GM18517 (cell line): ENCODE measurements around the gene CBL.
"Not testable (repeated sequence)": the region's sequence is repeated elsewhere in the genome, so short reads cannot be mapped to it uniquely, and the experiment has no call there.

ENCODE experiments used
- ATAC-seq: cut with Tn5 transposase; IDR thresholded peaks from one replicate; pipeline ENCODE4 v1.9.1; 2021; ENCODE audit warnings: mild to moderate bottlenecking, moderate library complexity; ENCODE audit not compliant: unreplicated experiment

Gene CBL

DNA sequence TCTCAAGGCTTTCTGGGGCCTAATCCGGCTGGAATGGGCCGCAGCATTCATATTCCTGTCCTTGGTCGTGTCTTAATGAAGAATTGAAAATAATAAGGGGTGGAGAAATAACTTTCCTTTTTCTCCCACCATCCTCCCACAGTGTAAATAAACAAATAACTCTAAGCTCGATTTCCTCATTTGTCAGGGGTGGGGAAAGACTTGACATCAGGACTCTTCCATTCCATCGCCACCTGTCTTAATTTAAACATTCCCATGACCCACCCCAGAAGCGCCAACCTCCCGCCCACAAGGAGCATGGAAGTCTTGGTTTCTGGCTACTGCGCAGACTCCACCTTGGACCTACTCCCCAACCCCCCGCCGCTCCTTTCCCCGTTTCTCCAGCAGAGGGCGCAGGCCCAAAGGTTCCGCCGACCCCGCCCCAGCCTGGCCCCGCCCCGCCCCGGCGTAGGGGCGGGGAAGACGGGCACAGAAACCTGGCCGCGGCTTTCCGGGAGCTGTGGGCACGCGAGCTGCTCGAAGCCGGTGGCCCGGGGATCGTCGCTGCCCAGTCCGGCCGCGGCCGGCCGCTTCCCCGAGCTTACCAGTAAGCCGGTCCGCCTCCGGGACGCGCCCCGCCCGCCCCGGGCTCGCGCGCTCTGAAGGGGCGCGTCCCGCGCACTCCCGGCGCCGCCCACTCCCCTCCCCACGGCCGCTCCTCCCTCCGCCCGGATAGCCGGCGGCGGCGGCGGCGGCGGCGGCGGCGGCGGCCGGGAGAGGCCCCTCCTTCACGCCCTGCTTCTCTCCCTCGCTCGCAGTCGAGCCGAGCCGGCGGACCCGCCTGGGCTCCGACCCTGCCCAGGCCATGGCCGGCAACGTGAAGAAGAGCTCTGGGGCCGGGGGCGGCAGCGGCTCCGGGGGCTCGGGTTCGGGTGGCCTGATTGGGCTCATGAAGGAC lies at the start of gene CBL:
CBL (plus strand) TSS at position 766 of the 937 bp plus-strand sequence; CDS start at position 845, 79 bp downstream.
- peak; percentile 68 for ATAC-seq

GRCh38 chr11:119156496-119156895 lies 49.6 kb upstream of the CBL start:
- ATAC-seq = no peak

DNA sequence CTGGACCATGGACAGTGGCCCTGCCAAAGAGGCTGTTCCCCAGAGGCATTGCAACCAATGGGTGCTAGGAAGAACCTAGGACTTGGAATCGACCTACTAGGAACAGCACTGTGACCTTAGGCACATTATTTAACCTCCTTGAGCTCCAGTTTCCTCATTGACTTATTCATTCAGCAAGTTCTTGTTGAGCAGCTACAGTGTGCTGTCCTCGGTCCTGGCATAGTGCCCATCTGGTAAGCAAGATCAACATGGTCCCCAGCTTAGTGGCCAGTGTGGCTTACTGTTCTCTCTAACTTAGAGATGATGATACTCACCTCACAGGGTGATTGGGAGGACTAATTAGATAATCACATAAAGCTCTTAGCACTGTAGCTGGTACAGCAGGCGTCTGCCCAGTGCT lies 49.1 kb upstream of the CBL start:
- no peak for ATAC-seq

GRCh38 chr11:119158467-119158866 lies 47.7 kb upstream of the CBL start:
- ATAC-seq = no peak

- no peak for ATAC-seq
These were observed 46.0 kb upstream of the CBL start for GRCh38 chr11:119160151-119160550.

DNA sequence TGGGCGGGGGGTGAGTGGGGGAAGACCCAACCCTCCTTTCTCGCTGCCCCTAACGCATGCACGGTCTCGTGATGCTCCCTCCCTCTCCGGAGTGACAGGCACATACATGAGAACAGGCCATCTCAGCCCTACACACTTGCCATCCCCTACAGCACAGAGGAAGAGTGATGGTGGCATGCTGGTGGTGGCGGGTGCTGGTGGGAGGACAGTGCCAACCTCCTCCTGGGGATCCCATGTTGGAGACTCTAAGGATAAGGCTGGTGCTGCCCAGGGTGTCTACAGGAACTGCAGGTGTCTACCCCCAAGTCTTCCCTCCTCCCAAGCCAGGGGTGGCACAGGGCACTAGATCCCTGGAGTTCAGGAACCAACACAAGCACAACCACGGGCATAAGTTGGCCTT lies 44.3 kb upstream of the CBL start:
- no peak for ATAC-seq

DNA sequence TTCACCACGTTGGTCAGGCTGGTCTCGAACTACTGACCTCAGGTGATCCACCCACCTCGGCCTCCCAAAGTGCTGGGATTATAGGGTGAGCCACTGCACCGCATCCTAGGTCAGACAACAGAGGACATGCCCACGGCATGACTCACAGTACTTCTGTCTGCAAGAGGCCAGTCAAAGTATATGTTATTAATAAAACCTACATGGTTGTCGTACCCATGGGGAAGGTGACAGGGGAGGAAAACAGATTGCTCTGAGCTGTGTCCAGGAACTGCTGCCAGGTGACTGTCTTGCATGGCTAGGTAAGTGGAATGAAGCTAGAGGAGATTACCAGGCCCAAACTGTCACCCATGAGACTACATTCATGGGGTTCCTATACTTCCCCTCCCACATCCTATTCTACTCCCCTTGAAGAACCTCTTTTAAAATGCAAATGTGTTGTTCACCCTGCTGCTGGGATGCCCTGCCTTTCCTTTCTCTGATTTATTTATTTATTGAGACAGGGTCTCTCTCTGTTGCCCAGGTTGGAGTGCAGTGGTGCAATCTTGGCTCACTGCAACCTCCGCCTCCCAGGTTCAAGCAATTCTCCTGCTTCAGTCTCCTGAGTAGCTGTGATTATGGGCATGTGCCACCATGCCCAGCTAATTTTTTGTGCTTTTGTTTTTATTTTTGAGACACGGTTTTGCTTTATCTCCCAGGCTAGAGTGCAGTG lies 39.6 kb upstream of the CBL start:
- no peak for ATAC-seq

- ATAC-seq = not testable (repeated sequence)
These were observed 39.1 kb upstream of the CBL start for GRCh38 chr11:119167077-119167458.

DNA sequence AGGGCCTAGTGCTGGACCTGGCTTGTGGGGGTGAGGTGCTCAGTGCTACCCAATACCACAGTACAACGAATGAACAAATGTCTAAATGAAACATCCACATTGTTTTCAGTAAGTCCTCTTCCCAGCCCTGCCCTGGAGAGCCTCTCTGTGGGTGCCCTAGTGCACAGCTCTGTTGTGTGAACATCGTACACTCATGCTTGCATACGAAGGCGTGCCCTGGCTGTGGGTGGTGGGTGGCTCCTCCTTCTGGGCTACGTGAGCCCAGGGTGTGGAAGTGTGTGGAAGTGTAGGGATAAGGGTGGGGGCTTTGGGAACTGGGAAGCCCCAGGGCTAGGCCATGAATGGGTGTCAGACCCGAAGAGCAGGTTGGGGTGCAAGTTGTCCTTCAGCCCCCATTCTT lies 38.2 kb upstream of the CBL start:
- no peak for ATAC-seq

DNA sequence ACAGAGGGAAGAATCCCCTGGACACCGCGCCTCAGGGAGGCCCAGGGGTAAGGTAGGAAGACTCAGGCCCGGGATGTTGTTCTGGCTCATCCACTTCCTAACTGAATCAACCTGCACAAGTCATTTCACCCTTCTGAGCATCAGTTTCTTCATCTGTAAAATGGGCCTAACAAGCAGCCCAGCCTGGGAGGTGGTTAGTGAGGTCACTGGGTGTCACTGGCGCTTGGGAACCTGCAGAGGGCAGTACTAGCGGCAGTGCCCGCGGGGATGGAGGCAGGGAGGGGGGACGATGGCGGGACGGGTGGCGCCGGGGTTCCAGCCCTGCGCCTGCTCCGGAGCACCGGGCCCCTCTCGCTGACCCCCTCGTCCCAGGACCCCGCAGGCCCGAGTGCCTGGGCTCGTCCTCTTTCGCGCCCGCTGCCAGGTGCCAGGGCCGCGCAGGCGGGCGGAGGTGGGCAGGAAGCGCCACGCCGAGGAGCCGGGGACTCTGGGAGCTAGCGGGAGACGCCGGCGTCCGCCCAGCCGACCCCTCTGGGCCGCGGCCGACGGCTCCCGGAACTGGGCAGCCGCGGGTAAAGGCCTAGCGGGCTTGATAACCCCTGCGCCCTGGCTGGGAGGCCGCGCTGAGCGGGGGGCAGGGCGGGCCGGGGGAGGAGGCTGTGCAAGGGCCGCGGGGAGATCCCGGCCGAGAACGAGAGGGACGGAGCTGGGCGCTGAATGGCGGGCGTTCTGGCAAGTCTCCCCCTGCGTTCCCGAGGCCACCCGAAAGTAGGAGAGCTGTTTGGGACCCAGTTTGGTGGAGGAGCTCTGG lies 37.5 kb upstream of the CBL start, which contains the start of gene NLRX1:
NLRX1 (plus strand) TSS at position 255 of the 811 bp plus-strand sequence. CDS start 2,679 bp downstream, outside the sequence.
- peak; percentile 86 for ATAC-seq

- ATAC-seq = no peak
These were observed 36.8 kb upstream of the CBL start for GRCh38 chr11:119169282-119169719.

GRCh38 chr11:119172513-119172912 lies 33.6 kb upstream of the CBL start:
- ATAC-seq = no peak

DNA sequence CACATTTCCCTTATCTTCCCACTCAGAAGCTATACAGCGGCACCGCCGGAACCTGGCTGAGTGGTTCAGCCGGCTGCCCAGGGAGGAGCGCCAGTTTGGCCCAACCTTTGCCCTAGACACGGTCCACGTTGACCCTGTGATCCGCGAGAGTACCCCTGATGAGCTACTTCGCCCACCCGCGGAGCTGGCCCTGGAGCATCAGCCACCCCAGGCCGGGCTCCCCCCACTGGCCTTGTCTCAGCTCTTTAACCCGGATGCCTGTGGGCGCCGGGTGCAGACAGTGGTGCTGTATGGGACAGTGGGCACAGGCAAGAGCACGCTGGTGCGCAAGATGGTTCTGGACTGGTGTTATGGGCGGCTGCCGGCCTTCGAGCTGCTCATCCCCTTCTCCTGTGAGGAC lies 32.7 kb upstream of the CBL start:
- no peak for ATAC-seq

- no peak for ATAC-seq
These were observed 30.6 kb upstream of the CBL start for GRCh38 chr11:119175493-119176077.

DNA sequence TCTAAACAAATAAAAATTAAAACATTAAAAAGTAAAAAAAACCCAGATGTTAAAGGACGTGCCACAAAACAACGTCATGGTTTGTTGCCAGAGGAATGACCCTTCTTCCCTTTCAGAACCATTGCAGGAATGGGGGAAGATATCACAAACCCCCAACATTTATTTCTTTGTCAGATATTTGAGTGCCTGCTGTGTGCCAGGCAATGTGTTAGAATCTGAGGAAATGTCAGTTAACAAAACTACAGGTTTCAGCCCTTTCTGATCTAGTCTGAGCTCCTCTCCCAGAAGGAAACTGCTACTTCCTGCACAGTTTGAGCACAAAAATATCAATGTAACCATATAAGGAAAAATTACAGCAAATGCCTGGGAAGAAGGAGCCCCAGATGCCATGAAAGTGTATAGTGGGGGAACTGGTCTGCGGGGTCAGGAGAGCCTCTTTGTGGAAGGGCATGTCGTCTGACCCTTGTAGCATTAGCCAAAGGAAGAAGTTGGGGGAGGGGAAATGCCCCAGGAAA lies 27.9 kb upstream of the CBL start:
- no peak for ATAC-seq

DNA sequence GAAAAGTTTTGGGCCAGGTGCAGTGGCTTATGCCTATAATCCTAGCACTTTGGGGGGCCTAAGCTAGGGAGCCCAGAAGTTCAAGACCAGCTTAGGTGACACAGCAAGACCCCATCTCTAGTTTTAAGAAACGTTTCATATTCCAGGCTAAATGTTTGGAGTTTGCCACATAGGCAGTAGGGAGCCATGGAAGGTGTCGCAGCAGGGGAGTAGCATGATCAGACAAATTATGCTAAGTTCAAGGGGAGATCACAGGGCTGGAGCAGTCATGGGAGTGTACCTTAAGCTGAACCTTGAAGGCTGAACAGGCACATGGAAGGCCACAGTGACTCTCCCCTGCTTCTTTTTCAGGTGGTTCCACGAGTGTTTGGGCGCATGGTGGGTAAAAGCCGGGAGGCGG lies 26.8 kb upstream of the CBL start:
- ATAC-seq = no peak

DNA sequence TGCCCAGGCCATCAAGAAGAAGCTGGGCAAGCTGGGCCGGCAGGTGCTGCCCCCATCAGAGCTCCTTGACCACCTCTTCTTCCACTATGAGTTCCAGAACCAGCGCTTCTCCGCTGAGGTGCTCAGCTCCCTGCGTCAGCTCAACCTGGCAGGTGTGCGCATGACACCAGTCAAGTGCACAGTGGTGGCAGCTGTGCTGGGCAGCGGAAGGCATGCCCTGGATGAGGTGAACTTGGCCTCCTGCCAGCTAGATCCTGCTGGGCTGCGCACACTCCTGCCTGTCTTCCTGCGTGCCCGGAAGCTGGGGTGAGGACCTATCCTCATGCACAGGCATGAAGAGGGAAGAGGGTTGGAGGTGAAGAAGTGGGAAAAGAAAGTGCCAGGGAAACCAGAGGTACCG lies 26.2 kb upstream of the CBL start:
- no peak for ATAC-seq

DNA sequence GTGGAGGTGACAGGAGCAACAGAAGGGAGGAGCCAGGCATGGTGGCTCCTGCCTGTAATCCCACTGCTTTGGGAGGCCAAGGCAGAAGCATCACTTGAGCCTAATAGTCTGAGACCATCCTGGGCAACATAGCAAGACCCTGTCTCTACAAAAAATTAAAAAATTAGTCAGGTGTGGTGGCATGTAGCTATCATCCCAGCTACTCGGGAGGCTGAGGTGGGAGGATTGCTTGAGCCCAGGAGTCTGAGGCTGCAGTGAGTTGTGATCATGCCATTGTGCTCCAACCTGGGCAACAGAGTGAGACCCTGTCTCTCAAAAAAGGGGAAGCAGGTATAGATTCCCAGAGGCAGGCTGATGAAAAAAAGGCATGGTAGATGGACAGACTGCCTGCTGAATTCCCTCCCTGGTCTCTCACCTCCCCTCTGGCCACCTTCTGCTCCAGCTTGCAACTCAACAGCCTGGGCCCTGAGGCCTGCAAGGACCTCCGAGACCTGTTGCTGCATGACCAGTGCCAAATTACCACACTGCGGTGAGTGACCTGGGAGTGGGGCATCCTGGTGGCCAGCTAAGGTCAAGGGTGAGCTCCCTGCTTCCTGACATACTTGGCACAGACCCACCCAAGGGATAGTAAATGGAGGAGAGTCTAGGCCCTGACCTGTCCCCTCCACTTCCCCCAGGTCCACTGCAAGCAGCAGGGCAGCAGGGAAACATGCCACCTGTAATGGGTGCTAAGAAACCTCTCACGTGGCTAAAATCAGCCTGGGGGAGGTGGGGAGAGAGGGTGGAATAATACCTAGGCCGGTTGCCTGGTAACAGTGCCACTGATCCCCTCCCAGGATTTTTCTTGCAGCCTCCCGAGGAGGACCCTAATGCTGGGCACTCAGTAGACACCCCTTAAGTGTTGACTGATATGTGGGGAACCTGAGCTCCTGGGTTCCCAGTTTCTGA lies 25.1 kb upstream of the CBL start:
- no peak for ATAC-seq

DNA sequence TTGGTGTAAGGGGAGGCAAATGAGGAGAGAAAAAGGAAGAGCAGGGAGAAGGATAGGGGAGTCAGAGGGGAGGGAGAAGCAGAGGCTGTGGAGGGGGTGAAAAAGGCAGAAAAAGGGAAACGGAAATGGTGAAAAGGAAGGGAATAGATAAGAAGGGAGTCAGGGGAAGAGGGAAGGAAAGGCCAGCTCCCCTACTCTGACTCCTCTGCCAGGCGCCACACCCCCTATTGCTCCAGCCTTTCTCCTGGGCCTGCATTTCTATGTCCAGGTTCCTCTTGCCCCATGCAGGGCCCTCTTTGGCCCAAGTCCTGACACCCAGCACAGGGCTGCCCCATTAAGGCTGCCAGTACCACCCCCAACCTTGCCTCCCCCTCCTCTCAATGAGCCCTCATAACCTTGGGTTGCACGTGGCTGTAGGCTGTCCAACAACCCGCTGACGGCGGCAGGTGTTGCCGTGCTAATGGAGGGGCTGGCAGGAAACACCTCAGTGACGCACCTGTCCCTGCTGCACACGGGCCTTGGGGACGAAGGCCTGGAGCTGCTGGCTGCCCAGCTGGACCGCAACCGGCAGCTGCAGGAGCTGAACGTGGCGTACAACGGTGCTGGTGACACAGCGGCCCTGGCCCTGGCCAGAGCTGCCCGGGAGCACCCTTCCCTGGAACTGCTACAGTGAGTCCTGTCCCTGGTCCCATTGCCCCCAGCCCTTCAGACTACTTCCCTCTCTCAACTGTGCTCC lies 24.3 kb upstream of the CBL start:
- no peak for ATAC-seq
